GM12891 (cell line): ENCODE measurements around the gene SLC31A2.

Experiments
- POLR2A ChIP-seq: IDR thresholded peaks from 2 replicates; pipeline ENCODE4 v1.6.1; 2011; ENCODE audit warnings: low read depth, low read length, control low read depth
- POLR2AphosphoS5 ChIP-seq: IDR thresholded peaks from 2 replicates; pipeline ENCODE4 v1.6.1; 2011; ENCODE audit warnings: low read depth, low read length, control low read depth

- TF ChIP-seq POLR2A (no peak), POLR2AphosphoS5 (no peak)
Measured at GRCh38 chr9:113179839-113180238, 29.0 kb downstream of the SLC31A2 start.
